Thyroid gland (tissue), 4 donors: Measurements from ENCODE around the gene FAM168A.

ENCODE experiments used
- POLR2A ChIP-seq, 2 donors: fragments of 450-650 bp; IDR thresholded peaks; one replicate each; pipeline ENCODE4 v1.6.1; 2017; ENCODE audit warnings: antibody characterized with exemption in 2 of 2, mild to moderate bottlenecking in 2 of 2, moderate library complexity in 1 of 2
- TF ChIP-seq, protein P1 (sequence below), 6 experiments: fragments of 200-600 bp in 3 of 6; fragments of 450-650 bp in 3 of 6; sonication (generic) in 3 of 6; IDR thresholded peaks; one replicate each; pipeline ENCODE4 v1.5.1; 2016 to 2019; ENCODE audit warnings: antibody characterized with exemption in 6 of 6, mild to moderate bottlenecking in 2 of 6, inconsistent platforms in 1 of 6, moderate library complexity in 1 of 6

DNA sequence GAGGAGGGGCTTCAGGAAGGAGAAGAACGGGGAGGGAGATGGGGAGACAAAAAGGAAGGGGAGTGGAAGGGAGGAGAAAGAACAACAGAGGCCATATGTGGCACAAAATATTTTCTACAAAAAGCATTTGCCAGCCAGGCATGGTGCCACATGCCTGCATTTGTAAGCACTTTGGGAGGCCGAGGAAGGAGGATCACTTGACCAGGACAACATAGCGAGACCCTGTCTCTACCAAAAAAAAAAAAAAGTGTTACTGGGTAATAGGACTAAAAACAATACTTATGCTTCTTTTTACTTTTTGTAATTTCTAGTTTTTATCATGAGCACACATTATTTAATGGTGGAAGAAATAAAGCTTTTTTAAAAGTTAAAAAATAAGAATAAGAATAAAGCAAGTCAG, 5.3 kb downstream of the FAM168A start:
- TF ChIP-seq, protein P1, sequence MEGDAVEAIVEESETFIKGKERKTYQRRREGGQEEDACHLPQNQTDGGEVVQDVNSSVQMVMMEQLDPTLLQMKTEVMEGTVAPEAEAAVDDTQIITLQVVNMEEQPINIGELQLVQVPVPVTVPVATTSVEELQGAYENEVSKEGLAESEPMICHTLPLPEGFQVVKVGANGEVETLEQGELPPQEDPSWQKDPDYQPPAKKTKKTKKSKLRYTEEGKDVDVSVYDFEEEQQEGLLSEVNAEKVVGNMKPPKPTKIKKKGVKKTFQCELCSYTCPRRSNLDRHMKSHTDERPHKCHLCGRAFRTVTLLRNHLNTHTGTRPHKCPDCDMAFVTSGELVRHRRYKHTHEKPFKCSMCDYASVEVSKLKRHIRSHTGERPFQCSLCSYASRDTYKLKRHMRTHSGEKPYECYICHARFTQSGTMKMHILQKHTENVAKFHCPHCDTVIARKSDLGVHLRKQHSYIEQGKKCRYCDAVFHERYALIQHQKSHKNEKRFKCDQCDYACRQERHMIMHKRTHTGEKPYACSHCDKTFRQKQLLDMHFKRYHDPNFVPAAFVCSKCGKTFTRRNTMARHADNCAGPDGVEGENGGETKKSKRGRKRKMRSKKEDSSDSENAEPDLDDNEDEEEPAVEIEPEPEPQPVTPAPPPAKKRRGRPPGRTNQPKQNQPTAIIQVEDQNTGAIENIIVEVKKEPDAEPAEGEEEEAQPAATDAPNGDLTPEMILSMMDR (IDR thresholded peaks at IDR 0.05), result no peak
- TF ChIP-seq POLR2A (IDR thresholded peaks at IDR 0.05), result no peak
